ENCODE measurements around the gene PIGC.

DNA sequence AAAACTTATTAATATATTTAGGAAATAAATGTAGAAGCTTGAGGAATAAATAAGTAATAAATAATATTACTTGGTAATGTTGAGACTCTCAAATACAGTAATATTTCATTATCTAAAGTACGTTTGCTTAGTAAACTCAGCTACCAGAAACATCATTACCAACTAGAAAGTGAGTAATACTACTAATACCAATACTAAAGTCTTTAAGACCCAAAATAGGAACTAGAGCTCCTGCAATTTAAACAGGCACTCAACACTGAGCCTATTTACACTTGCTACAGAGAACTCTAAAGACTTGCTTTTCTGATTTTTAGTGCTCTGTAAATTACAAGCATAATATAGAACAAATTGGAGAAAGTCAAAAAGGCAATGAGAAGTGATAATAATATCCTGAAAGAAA lies 36.9 kb downstream of the PIGC start:
- TF ChIP-seq, protein P1, sequence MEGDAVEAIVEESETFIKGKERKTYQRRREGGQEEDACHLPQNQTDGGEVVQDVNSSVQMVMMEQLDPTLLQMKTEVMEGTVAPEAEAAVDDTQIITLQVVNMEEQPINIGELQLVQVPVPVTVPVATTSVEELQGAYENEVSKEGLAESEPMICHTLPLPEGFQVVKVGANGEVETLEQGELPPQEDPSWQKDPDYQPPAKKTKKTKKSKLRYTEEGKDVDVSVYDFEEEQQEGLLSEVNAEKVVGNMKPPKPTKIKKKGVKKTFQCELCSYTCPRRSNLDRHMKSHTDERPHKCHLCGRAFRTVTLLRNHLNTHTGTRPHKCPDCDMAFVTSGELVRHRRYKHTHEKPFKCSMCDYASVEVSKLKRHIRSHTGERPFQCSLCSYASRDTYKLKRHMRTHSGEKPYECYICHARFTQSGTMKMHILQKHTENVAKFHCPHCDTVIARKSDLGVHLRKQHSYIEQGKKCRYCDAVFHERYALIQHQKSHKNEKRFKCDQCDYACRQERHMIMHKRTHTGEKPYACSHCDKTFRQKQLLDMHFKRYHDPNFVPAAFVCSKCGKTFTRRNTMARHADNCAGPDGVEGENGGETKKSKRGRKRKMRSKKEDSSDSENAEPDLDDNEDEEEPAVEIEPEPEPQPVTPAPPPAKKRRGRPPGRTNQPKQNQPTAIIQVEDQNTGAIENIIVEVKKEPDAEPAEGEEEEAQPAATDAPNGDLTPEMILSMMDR (IDR thresholded peaks at IDR 0.05) = no peak
- TF ChIP-seq ZFX (IDR thresholded peaks at IDR 0.05; ENCODE audit: borderline replicate concordance) = no peak
